Calu3 (cell line): ENCODE results near the gene ALPK3. TPM values are rescaled to one million over a fixed set of nuclear protein-coding genes. Genes with fewer than 3 reads are reported as not detected.

Experiments
- BruUV-seq: library from RNA; stranded (reverse); fragments of 400-500 nt; replicated peaks from 2 replicates; lab custom pipeline; 2021; lab: Mats Ljungman, UMichigan
- CTCF ChIA-PET: fragments of 300-600 bp; sonication (Branson Sonifier 250); formaldehyde crosslinking; loops from one replicate; lab custom pipeline; 2022; ENCODE audit warnings: antibody characterized with exemption; lab: Charles Lee
- DNase-seq: peaks from one replicate; pipeline ENCODE4 v3.0.0; 2022
- H3K27ac Mint-ChIP-seq: one replicate; pipeline ENCODE4 v1.8.0; 2022; ENCODE audit warnings: mixed read lengths; ENCODE audit not compliant: unreplicated experiment
- H3K27me3 Mint-ChIP-seq: one replicate; pipeline ENCODE4 v1.8.0; 2022; ENCODE audit warnings: mixed read lengths; ENCODE audit not compliant: unreplicated experiment
- H3K36me3 Mint-ChIP-seq: one replicate; pipeline ENCODE4 v1.8.0; 2022; ENCODE audit warnings: mild to moderate bottlenecking, moderate library complexity, mixed read lengths; ENCODE audit not compliant: insufficient read depth, unreplicated experiment
- H3K4me1 Mint-ChIP-seq: one replicate; pipeline ENCODE4 v1.8.0; 2022; ENCODE audit warnings: mild to moderate bottlenecking, low read depth, mixed read lengths; ENCODE audit not compliant: unreplicated experiment
- H3K4me3 Mint-ChIP-seq: one replicate; pipeline ENCODE4 v1.8.0; 2022; ENCODE audit warnings: mild to moderate bottlenecking, low read depth, moderate library complexity, mixed read lengths; ENCODE audit not compliant: unreplicated experiment
- H3K9me3 Mint-ChIP-seq: one replicate; pipeline ENCODE4 v1.8.0; 2022; ENCODE audit warnings: low read depth, mixed read lengths; ENCODE audit not compliant: unreplicated experiment
- CTCF ChIP-seq: fragments of 200-600 bp; IDR thresholded peaks from one replicate; pipeline ENCODE4 v1.8.0; 2022; ENCODE audit warnings: antibody characterized with exemption; ENCODE audit not compliant: unreplicated experiment
- intact Hi-C: fragments of 100-400 bp; cut with micrococcal nuclease; formaldehyde crosslinking; loops from one replicate; pipeline ENCODE4 v1.10.0; 2022; ENCODE audit not compliant: unreplicated experiment
- total RNA-seq: library from RNA; stranded (reverse); gene quantifications from 2 replicates; pipeline ENCODE4 v1.2.3, GENCODE V29; 2022

The ALPK3 gene
- total RNA-seq, 1 experiment from 2014 or later, result 4.6 TPM

GRCh38 chr15:84831613-84832012 is 14.5 kb downstream of the ALPK3 start:
- TF ChIP-seq CTCF, result no peak
- H3K27me3 Mint-ChIP-seq, result peaks cover 6% of the 10 kb centered on the region
- H3K27ac Mint-ChIP-seq, result no peak overlapping the region
- no peaks in the 10 kb centered on the region for H3K36me3 Mint-ChIP-seq
- peaks cover 18% of the 10 kb centered on the region for H3K4me1 Mint-ChIP-seq
- no peak for DNase-seq
- H3K4me3 Mint-ChIP-seq, result no peak overlapping the region
- no TSS peak for BruUV-seq
- CTCF ChIA-PET, result no interaction called here
- H3K9me3 Mint-ChIP-seq, result no peaks in the 10 kb centered on the region
- intact Hi-C loops, result no loop called here

- TF ChIP-seq CTCF, result no peak
- CTCF ChIA-PET, result interaction anchor here (0.7 kb wide), 1 partner anchor 11 kb away, joined by 4 read pairs; no protein-coding TSS in a partner anchor
- H3K27me3 Mint-ChIP-seq, result peaks cover 15% of the 10 kb centered on the region
- no peaks in the 10 kb centered on the region for H3K36me3 Mint-ChIP-seq
- intact Hi-C loops, result no loop called here
- no peak for DNase-seq
- H3K4me1 Mint-ChIP-seq, result peaks cover 18% of the 10 kb centered on the region
- H3K4me3 Mint-ChIP-seq, result no peak overlapping the region
- no peaks in the 10 kb centered on the region for H3K9me3 Mint-ChIP-seq
- no peak overlapping the region for H3K27ac Mint-ChIP-seq
- BruUV-seq, result no TSS peak
Measured at GRCh38 chr15:84832448-84833040, 15.4 kb downstream of the ALPK3 start.

GRCh38 chr15:84833447-84834228 is 16.5 kb downstream of the ALPK3 start:
- CTCF ChIA-PET, result no interaction called here
- no peaks in the 10 kb centered on the region for H3K9me3 Mint-ChIP-seq
- no peak for DNase-seq
- intact Hi-C loops, result no loop called here
- no TSS peak for BruUV-seq
- TF ChIP-seq CTCF, result no peak
- no peak overlapping the region for H3K4me3 Mint-ChIP-seq
- H3K27ac Mint-ChIP-seq, result no peak overlapping the region
- H3K36me3 Mint-ChIP-seq, result no peaks in the 10 kb centered on the region
- peaks cover 24% of the 10 kb centered on the region for H3K27me3 Mint-ChIP-seq
- peaks cover 18% of the 10 kb centered on the region for H3K4me1 Mint-ChIP-seq

GRCh38 chr15:84834229-84834955 is 17.2 kb downstream of the ALPK3 start:
- H3K27ac Mint-ChIP-seq, result no peak overlapping the region

More at GRCh38 chr15:84834229-84834955, 17.2 kb downstream of the ALPK3 start:
- no peak for TF ChIP-seq CTCF
- CTCF ChIA-PET, result no interaction called here
- no TSS peak for BruUV-seq
- DNase-seq, result no peak
- Mint-ChIP-seq H3K36me3 (peaks cover 3% of the 10 kb centered on the region), H3K4me1 (peaks cover 18% of the 10 kb centered on the region), H3K27me3 (peaks cover 24% of the 10 kb centered on the region), H3K9me3 (no peaks in the 10 kb centered on the region), H3K4me3 (no peak overlapping the region)
- intact Hi-C loops, result no loop called here
